HT1080 (cell line): ENCODE results near the gene DLG2. TPM values are rescaled to one million over a fixed set of nuclear protein-coding genes. Genes with fewer than 3 reads are reported as not detected.
A peak's percentile ranks its signal among the peaks of the same experiment; 100 is the strongest.

Experiments
- DNase-seq: peaks from one replicate; pipeline ENCODE4 v3.0.0-alpha.2; 2015; ENCODE audit warnings: low read depth
- total RNA-seq: library from RNA; depleted of rRNA; stranded (reverse); fragments of >200 nt; shearing (Covaris generic); gene quantifications from 2 replicates; pipeline ENCODE4 v1.2.3, GENCODE V29; 2014

Gene DLG2
- total RNA-seq, 1 experiment from 2014 or later, result 0.34 TPM

DNA sequence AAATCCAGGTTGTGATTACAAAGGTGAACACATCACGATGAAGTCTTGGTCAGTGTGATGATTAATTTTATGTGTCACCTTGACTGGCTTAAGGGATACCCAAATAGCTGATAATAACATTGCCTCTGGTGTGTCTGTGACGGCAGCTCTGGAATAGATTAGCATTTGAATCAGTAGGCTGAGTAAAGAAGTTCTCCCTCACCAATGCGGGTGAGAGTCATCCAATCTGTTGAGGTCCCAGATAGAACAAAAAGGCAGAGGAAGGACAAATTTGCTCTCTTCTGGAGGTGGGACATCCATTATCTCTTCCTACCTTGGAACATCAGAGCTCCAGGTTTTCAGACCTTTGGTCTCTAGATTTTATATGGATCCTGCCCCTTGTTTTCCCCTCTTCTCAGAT lies 1484.7 kb downstream of the DLG2 start:
- no peak for DNase-seq

GRCh38 chr11:84140386-84141169 lies 1486.6 kb downstream of the DLG2 start:
- no peak for DNase-seq

GRCh38 chr11:84137960-84138359 lies 1489.2 kb downstream of the DLG2 start:
- DNase-seq, result no peak

DNA sequence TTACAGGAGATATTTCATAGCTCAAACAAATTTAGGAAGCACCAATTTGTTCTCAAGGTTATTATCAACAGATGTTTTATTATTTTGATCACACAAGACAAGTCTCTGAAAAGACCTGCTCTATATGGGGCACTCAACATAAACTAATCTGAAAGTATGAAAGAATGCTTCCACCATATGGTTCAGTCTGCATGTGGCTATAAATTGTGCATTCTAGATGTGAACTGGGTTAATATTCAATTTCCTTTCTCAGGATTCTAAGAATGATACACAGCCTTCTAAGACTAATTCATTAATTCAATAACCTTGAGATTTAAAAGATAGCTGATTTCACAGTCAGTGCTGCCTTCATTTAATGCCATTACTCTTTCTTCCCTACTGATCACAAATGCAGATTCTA lies 1489.6 kb downstream of the DLG2 start:
- DNase-seq, result no peak

DNA sequence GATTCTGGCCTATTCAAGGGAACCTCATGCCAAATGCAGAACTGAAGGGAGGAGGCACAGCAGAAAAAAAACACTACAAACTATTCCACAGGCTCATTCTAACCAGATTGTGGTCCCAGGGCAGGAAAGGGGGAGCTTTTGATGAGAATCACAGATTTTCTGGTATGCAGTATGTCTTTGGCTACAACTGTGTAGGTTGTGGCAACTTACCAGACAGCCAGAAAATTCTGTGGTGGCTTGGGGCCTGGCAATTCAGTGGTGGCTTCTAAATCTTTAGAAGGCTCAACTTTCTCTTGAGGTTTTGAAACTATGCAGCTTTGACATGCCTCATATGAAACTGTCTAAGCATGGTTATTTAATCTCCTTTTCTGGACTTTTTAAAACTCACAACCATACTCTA lies 1490.2 kb downstream of the DLG2 start:
- DNase-seq, result no peak

GRCh38 chr11:84130646-84131427 lies 1496.3 kb downstream of the DLG2 start:
- DNase-seq, result no peak

DNA sequence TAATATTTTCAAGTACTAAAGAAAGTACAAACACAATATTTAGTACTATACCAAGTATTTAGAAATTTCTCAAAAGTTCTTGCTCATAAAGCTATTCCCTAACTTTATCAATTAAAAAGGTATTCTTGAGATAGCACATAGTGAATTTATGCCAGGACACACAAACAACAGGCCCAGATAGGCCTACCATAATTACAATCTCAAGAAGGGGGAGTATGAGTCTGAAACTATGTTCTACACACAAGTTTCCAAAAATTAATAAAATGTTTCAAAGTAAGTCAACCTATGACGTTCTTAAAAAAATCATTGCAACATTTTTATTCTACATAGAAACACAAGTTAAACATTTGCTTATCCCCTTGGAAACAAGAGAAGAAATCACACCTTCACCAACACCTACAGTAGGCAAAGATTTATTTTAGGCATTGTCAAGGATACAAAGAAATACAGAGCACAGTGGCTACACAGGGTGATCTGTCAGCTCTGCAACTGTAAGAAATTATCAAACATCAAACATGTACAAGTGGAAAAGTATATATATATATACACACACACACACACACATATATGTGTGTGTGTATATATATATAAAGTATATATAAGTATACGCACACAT lies 1497.1 kb downstream of the DLG2 start:
- no peak for DNase-seq

DNA sequence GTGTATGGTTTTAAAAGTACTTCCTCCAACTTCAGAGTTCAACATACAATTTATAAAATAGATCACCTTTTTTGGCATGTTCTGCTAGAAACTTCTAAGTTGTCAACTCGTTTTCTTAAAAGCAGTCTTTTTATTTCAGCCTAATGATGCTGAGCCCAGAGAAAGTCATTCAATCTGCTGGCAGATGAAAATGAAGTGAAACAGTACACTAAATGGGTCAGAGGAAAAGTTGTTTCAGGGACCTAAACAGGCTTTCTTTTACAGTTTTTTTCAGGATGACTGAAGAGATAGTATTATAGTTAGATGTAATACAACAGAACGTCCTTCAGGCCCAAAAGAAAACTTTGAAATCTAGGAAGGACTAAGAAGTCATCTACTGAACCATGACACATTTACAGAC lies 1498.3 kb downstream of the DLG2 start:
- DNase-seq, result no peak

DNA sequence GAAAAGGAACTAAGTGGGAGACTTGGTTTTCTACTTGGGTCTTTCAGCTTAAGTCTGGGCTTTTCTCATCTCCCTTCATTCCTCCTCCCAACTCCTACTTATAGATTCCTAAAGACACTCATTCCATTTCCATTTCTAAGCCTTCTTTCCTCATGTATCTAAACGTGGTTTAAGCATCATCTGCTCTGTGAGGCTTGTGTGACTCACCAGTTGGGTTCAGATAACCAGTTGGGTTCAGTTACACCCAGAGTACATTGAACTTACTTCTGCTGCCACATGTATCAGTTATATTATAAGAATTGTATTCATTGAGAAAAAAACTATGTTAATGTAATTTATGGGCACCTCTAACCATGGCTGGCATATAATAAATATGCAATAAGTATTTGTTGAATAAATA lies 1509.8 kb downstream of the DLG2 start:
- peak; percentile 21 for DNase-seq

DNA sequence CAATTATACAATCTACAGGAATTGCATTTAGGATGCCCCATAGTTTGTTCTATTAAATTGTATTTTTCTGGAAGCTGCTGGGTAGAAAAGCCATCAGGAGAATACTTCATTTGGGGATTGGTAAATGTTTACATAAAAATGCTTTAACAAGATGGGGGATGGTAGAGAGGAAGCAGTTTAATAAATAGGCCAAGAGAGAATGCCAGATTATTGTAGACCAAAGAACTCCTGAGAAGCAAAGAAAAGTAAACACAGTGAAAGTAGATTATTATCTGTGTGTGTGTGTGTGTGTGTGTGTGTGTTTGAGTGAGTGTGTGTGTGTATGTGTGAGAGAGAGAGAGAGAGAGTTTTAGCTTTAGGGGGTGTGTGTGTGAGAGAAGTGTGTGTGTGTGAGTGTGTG lies 1520.6 kb downstream of the DLG2 start:
- no peak for DNase-seq

DNA sequence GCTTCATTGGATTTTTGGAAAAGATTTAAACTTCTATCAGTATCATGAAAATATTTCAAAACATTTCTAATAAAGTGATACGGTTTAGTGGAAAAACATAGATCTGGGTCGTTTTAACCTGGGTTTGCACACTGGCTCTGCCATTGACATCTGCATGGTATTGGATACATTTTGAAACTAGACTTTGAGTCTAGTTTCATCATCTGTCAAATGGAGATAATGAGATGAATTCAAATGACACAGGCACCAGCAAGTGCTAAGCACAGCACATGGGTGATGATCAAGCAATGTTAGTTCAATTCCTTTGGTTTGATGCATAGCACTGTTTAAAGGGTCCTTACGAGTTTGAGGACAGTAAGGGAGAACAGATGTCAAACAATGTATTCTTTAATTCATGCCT lies 1522.0 kb downstream of the DLG2 start:
- no peak for DNase-seq

DNA sequence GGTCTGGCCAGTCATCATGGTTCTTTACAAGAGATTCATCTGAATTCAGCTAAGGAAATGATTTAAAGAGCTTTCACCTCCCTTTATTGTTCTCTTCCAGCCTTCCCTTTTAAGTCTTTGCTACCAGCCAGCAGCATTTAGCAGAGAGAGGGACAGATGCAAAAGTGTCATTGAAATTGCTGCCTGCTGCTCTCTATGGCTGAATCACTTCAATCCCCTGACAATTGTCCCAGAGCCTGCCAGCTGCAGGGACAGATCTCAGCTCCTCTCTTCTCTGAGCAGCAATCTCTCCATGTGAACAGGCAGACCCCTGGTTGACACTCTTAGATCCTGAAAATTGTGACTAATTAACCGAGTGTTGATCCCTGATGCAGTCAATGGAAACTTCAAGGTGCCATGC lies 1524.0 kb downstream of the DLG2 start:
- DNase-seq, result no peak

GRCh38 chr11:84097186-84097585 lies 1530.0 kb downstream of the DLG2 start:
- DNase-seq, result no peak

DNA sequence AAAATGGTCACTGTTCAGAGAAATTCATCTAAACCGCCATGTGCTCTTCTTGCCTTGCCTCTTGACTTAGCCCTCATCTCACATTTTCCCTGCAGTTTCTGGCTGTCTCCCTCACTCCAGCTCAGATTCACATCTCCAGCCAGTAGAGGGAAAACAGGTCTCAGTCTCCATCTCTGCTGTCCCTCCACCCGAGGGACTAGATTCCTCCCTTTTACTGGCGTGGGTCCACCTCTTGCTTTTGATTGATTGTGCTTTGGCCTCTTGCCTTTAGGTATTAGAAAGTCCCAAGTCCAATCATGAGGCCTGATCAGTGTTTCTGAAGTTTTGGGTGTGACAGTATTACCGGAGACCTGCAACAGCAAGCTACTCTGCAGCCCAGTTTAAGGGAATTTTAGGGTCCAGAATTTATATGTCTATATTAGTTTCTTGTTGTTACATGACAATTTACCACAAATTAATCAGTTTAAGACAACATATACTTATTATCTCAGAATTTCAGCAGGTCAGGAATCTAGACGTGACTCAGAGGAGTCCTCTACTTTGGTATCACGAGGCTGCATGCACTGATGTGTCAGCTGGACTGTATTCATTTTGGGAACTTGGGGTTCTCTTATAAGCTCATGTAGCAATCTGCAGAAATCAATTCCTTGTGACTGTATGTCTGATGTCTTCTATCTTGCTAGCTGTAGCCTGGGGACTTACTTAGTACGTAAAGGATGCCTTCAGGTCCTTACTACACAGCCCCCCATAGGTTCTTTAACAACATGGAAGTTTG lies 1535.7 kb downstream of the DLG2 start:
- DNase-seq, result no peak

- DNase-seq, result no peak
Observed at GRCh38 chr11:84089072-84090057, 1537.8 kb downstream of the DLG2 start.

- DNase-seq, result no peak
Observed at GRCh38 chr11:84071851-84072250, 1555.3 kb downstream of the DLG2 start.

- DNase-seq, result no peak
Observed at GRCh38 chr11:84069048-84069447, 1558.1 kb downstream of the DLG2 start.

GRCh38 chr11:84061726-84062125 lies 1565.4 kb downstream of the DLG2 start:
- no peak for DNase-seq

GRCh38 chr11:84056653-84057376 lies 1570.3 kb downstream of the DLG2 start:
- DNase-seq, result no peak

DNA sequence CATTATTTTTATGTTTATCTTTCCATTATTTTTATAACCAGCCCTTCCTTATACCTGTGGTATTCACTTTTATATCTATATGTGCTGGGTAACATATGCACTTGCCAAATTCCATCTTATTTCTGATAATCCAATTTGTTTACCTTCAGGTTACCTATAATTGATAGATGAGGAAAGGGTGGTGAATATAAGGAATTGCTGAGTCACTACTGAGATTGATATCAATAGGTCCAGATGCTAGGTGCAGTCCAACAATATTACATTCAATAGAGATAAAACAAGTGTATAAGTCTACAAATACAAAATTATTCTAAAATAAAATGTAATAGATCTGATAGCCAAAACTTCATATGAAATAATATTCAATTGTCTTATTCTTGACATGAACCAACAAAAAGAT lies 1582.0 kb downstream of the DLG2 start:
- DNase-seq, result no peak
